Inflammatory macrophage treated with lipopolysaccharide for 1 hour (primary cell): ENCODE measurements around the gene UNC13D.

Experiments used
- DNase-seq, 2 donors: peaks; one replicate each; pipeline ENCODE4 v3.0.0-alpha.2; 2020 to 2022

Gene UNC13D

GRCh38 chr17:75832652-75833400 lies 11.4 kb downstream of the UNC13D start:
- DNase-seq: no peak

- DNase-seq: peak; percentile 77 to 82
These were observed 12.0 kb downstream of the UNC13D start for GRCh38 chr17:75832164-75832651.

- no peak for DNase-seq
These were observed 13.1 kb downstream of the UNC13D start for GRCh38 chr17:75831032-75831571.

- no peak for DNase-seq
These were observed 13.8 kb downstream of the UNC13D start for GRCh38 chr17:75830164-75831031.

- DNase-seq: no peak
These were observed 14.5 kb downstream of the UNC13D start for GRCh38 chr17:75829747-75830146.

- DNase-seq: no peak
These were observed 15.5 kb downstream of the UNC13D start for GRCh38 chr17:75828741-75829140.

GRCh38 chr17:75828076-75828400 lies 16.2 kb downstream of the UNC13D start:
- no peak for DNase-seq

- peak in 1 of 2 donors; percentile 32 for DNase-seq
These were observed 16.7 kb downstream of the UNC13D start for GRCh38 chr17:75827308-75828075.

GRCh38 chr17:75826561-75827307 lies 17.5 kb downstream of the UNC13D start:
- DNase-seq: no peak

- no peak for DNase-seq
These were observed 18.3 kb downstream of the UNC13D start for GRCh38 chr17:75825748-75826370.

- DNase-seq: no peak
These were observed 19.1 kb downstream of the UNC13D start for GRCh38 chr17:75825149-75825552.

- no peak for DNase-seq
These were observed 19.5 kb downstream of the UNC13D start for GRCh38 chr17:75824666-75825065.

GRCh38 chr17:75824050-75824552 lies 20.1 kb downstream of the UNC13D start:
- no peak for DNase-seq

GRCh38 chr17:75823257-75824041 lies 20.8 kb downstream of the UNC13D start:
- no peak for DNase-seq

- DNase-seq: no peak
These were observed 21.4 kb downstream of the UNC13D start for GRCh38 chr17:75822800-75823166.

- no peak for DNase-seq
These were observed 21.9 kb downstream of the UNC13D start for GRCh38 chr17:75822119-75822799.

- DNase-seq: no peak
These were observed 22.7 kb downstream of the UNC13D start for GRCh38 chr17:75821552-75821951.

- DNase-seq: no peak
These were observed 23.8 kb downstream of the UNC13D start for GRCh38 chr17:75820094-75821080.

GRCh38 chr17:75819678-75820077 lies 24.5 kb downstream of the UNC13D start:
- no peak for DNase-seq
